A549 (cell line): Measurements from ENCODE around the gene SLC47A2. TPM values are rescaled to one million over a fixed set of nuclear protein-coding genes. Genes with fewer than 3 reads are reported as not detected.

ENCODE experiments used
- ATAC-seq, 2 experiments: fragments of 200-7000 bp in 1 of 2; fragments of >200 bp in 1 of 2; cut with Nextera tagmentation in 1 of 2; cut with Tn5 transposase in 1 of 2; 3 replicates each; pipeline versions ENCODE4 v1.8.0 to v1.9.1; 2018 to 2020; ENCODE audit warnings: mild to moderate bottlenecking in 1 of 2, moderate library complexity in 1 of 2
- CTCF ChIA-PET: fragments of 300-600 bp; sonication (Branson Sonifier 250); formaldehyde crosslinking; extraction: SDS; loops from one replicate; lab custom pipeline; 2021; ENCODE audit warnings: antibody characterized with exemption, inconsistent platforms; lab: Yijun Ruan, JAX
- POLR2A ChIA-PET: fragments of 350-600 bp; formaldehyde crosslinking; extraction: SDS; loops from one replicate; lab custom pipeline; 2021; ENCODE audit warnings: antibody characterized with exemption, inconsistent platforms; lab: Yijun Ruan, JAX
- DNase-seq, 2 experiments: peaks; one replicate each; pipeline versions ENCODE4 v3.0.0 to v3.0.0-alpha.2; 2011 to 2016; ENCODE audit warnings: low read depth in 1 of 2, low spot score in 1 of 2
- FAIRE-seq: peaks from 2 replicates; lab custom pipeline; 2011; peaks lifted over from hg19 to GRCh38; lab: Jason Lieb, UNC
- H3K27ac ChIP-seq, 2 experiments: fragments of >200 bp; sonication (Bioruptor Twin); formaldehyde crosslinking; 3 replicates each; pipeline ENCODE4 v1.5.1; 2016 to 2017
- H3K4me1 ChIP-seq: fragments of >200 bp; sonication (Bioruptor Twin); formaldehyde crosslinking; 3 replicates; pipeline ENCODE4 v1.6.1; 2016
- H3K4me2 ChIP-seq: fragments of >200 bp; sonication (Bioruptor Twin); formaldehyde crosslinking; 3 replicates; pipeline ENCODE4 v1.6.1; 2016
- H3K4me3 ChIP-seq: fragments of >200 bp; sonication (Bioruptor Twin); formaldehyde crosslinking; 3 replicates; pipeline ENCODE4 v1.5.1; 2016
- H3K9me3 ChIP-seq: fragments of >200 bp; sonication (Bioruptor Twin); formaldehyde crosslinking; 3 replicates; pipeline ENCODE4 v1.6.1; 2016
- BHLHE40 ChIP-seq: IDR thresholded peaks from 2 replicates; pipeline ENCODE4 v1.6.1; 2012; ENCODE audit warnings: low read depth, low read length, inconsistent platforms
- CHD2 ChIP-seq: fragments of 150-350 bp; IDR thresholded peaks from 2 replicates; pipeline ENCODE4 v1.6.1; 2014; ENCODE audit warnings: low read length; ENCODE audit not compliant: partially characterized antibody
- EHF ChIP-seq: fragments of 250-450 bp; sonication (Bioruptor Pico); IDR thresholded peaks from 2 replicates; pipeline ENCODE4 v1.5.0; 2020; ENCODE audit warnings: mild to moderate bottlenecking
- ELK1 ChIP-seq: fragments of 150-350 bp; IDR thresholded peaks from 2 replicates; pipeline ENCODE4 v1.6.1; 2014; ENCODE audit warnings: low read depth, mild to moderate bottlenecking, low read length
- EP300 ChIP-seq, 2 experiments: fragments of >200 bp; sonication (Bioruptor Twin); formaldehyde crosslinking; IDR thresholded peaks; 2 replicates in 1 of 2; 3 replicates in 1 of 2; pipeline ENCODE4 v1.6.1; 2016 to 2017
- ESRRA ChIP-seq: fragments of 150-350 bp; IDR thresholded peaks from 2 replicates; pipeline ENCODE4 v1.6.1; 2014; ENCODE audit warnings: mild to moderate bottlenecking, low read length, borderline replicate concordance
- GATA3 ChIP-seq: IDR thresholded peaks from 2 replicates; pipeline ENCODE4 v1.6.1; 2012; ENCODE audit warnings: borderline replicate concordance
- HDAC2 ChIP-seq: fragments of 200-600 bp; sonication (generic); IDR thresholded peaks from 2 replicates; pipeline ENCODE4 v1.6.1; 2016
- HEYL ChIP-seq: fragments of 250-450 bp; sonication (Bioruptor Pico); IDR thresholded peaks from 2 replicates; pipeline ENCODE4 v1.8.0; 2021; ENCODE audit warnings: mild to moderate bottlenecking, moderate library complexity
- HOXB5 ChIP-seq: fragments of 250-450 bp; sonication (Bioruptor Pico); IDR thresholded peaks from 2 replicates; pipeline ENCODE4 v1.5.0; 2020; ENCODE audit warnings: mild to moderate bottlenecking, moderate library complexity
- JUN ChIP-seq, 2 experiments: fragments of >200 bp; sonication (Bioruptor Twin); formaldehyde crosslinking; IDR thresholded peaks; 2 replicates in 1 of 2; 3 replicates in 1 of 2; pipeline ENCODE4 v1.6.1; 2016 to 2017
- MAFK ChIP-seq: fragments of 450-650 bp; IDR thresholded peaks from 2 replicates; pipeline ENCODE4 v1.6.1; 2014; ENCODE audit not compliant: partially characterized antibody
- MAX ChIP-seq: IDR thresholded peaks from 2 replicates; pipeline ENCODE4 v1.6.1; 2012
- MYC ChIP-seq: IDR thresholded peaks from 2 replicates; pipeline ENCODE4 v1.6.1; 2012; ENCODE audit warnings: mild to moderate bottlenecking, inconsistent platforms, low read length, improper control_type of control experiment, borderline replicate concordance
- NFE2L2 ChIP-seq: fragments of 150-350 bp; conservative IDR thresholded peaks from 2 replicates; pipeline ENCODE4 v1.6.1; 2014; ENCODE audit warnings: low read length
- NR3C1 ChIP-seq: fragments of >200 bp; sonication (Bioruptor Twin); formaldehyde crosslinking; IDR thresholded peaks from 3 replicates; pipeline ENCODE4 v1.6.1; 2017
- PBX3 ChIP-seq: IDR thresholded peaks from 2 replicates; pipeline ENCODE4 v1.6.1; 2012
- POLR2AphosphoS2 ChIP-seq: conservative IDR thresholded peaks from 2 replicates; pipeline ENCODE4 v1.6.1; 2012; ENCODE audit warnings: low read length, improper control_type of control experiment, inconsistent platforms
- RAD21 ChIP-seq, 2 experiments: fragments of >200 bp in 1 of 2; sonication (Bioruptor Twin) in 1 of 2; formaldehyde crosslinking in 1 of 2; IDR thresholded peaks in 1 of 2; conservative IDR thresholded peaks in 1 of 2; 2 replicates in 1 of 2; 3 replicates in 1 of 2; pipeline ENCODE4 v1.6.1; 2012 to 2018; ENCODE audit warnings: inconsistent platforms in 1 of 2
- RARB ChIP-seq: fragments of 250-450 bp; sonication (Bioruptor Pico); IDR thresholded peaks from 2 replicates; pipeline ENCODE4 v1.8.0; 2021; ENCODE audit warnings: mild to moderate bottlenecking, moderate library complexity
- TP53 ChIP-seq: fragments of 250-450 bp; sonication (Bioruptor Pico); IDR thresholded peaks from 2 replicates; pipeline ENCODE4 v1.5.0; 2021; ENCODE audit warnings: mild to moderate bottlenecking, moderate library complexity
- ZNF302 ChIP-seq: fragments of 250-450 bp; sonication (Bioruptor Pico); IDR thresholded peaks from 2 replicates; pipeline ENCODE4 v1.9.0; 2021; ENCODE audit warnings: inconsistent platforms, mild to moderate bottlenecking, moderate library complexity
- WGBS: methylation state at CpG from one replicate; pipeline ENCODE4 v1.1.6; 2017; ENCODE audit errors: missing lambda C conversion rate; 5-methylcytosine and 5-hydroxymethylcytosine counted together
- polyA plus RNA-seq, 4 experiments: library from polyadenylated mRNA; depleted of rRNA in 3 of 4; stranded (reverse); fragments of >200 nt; fragmentation: RNase III in 1 of 4; extraction: RNeasy Plus Mini Kit Qiagen cat#74134 plus additional on column Dnase treatment in 1 of 4; gene quantifications; 2 replicates in 3 of 4; 3 replicates in 1 of 4; pipeline ENCODE4 v1.2.3, GENCODE V29; 2011 to 2017
- TF ChIP-seq, protein P1 (sequence below): IDR thresholded peaks from 2 replicates; pipeline ENCODE4 v1.6.1; 2012; ENCODE audit warnings: low read depth, borderline replicate concordance

The SLC47A2 gene
- polyA plus RNA-seq, 2 of the 4 experiments (the other 2 are of a cell fraction): 0.13 to 0.27 TPM

DNA sequence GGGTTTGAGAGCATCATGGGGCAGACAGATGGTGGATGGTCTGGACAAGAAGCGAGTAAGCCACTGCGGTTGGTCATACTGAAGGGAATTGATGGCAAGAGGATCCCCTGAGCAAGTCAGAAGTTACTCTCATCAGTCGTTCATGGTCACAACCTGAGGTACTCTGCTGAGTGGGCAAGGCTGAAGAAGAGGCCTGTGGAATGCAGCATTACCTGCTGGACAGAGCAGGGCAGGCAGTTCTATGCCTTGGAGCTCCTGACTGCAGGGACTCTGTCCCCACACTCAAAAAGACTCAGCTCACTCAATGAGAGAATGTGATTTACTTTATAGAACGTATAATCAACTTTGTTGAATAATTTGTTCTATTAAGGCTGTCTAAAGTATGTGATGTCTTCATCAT, 39.5 kb downstream of the SLC47A2 start:
- H3K4me3 ChIP-seq: no peak overlapping the region
- DNase-seq: no peak
- H3K27ac ChIP-seq: no peak overlapping the region
- H3K9me3 ChIP-seq: peaks cover 13% of the 10 kb centered on the region; the same call in 2 of the 3 replicates
- TF ChIP-seq CHD2 (no peak), MAFK (no peak), MYC (no peak)
- CTCF ChIA-PET: interaction anchor here (0.8 to 2.1 kb wide), 4 partner anchors 16 to 90 kb away, joined by 3 to 7 read pairs (median 5); no protein-coding TSS in a partner anchor
- no peak for FAIRE-seq
- 88% methylated on average over 4 of the region's 4 CpGs for WGBS
- ATAC-seq: no peak
- POLR2A ChIA-PET: interaction anchor here (1.1 kb wide), 1 partner anchor 28 kb away, joined by 3 read pairs; the partner anchor contains the start of gene ALDH3A2
- H3K4me2 ChIP-seq: no peak overlapping the region
- peaks cover 13% of the 10 kb centered on the region for H3K4me1 ChIP-seq

DNA sequence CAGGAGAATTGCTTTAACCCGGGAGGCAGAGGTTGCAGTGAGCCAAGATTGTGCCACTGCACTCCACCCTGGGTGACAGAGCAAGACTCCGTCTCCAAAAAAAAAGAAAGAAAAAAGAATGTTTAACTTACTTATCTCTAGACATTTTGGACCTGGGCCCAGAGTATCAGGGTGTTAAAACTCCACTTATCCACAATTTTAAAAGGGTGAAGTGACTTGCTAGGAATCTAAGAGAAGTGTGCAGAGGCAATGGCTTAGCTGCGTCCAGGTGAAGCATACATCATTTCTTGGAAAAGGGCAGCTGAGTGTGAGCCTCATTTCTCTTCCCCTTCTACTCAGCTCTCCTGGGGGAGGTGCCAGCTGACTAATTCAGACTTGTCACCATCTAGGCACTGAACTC, 42.8 kb downstream of the SLC47A2 start:
- peaks cover 20% of the 10 kb centered on the region for H3K4me1 ChIP-seq
- H3K4me3 ChIP-seq: no peak overlapping the region
- ChIA-PET CTCF (interaction anchor here (1.0 to 2.6 kb wide), 7 partner anchors 10 to 139 kb away, joined by 3 to 10 read pairs (median 5); partner anchors contain the start of gene SLC47A1), POLR2A (interaction anchor here (0.6 kb wide), 1 partner anchor 27 kb away, joined by 3 read pairs; no protein-coding TSS in a partner anchor)
- ATAC-seq (no peak), FAIRE-seq (no peak), DNase-seq (no peak)
- H3K27ac ChIP-seq: no peak overlapping the region
- 93% methylated on average over 3 of the region's 3 CpGs for WGBS
- H3K9me3 ChIP-seq: peaks cover 13% of the 10 kb centered on the region; the same call in 2 of the 3 replicates
- H3K4me2 ChIP-seq: no peak overlapping the region
- TF ChIP-seq, protein P1, sequence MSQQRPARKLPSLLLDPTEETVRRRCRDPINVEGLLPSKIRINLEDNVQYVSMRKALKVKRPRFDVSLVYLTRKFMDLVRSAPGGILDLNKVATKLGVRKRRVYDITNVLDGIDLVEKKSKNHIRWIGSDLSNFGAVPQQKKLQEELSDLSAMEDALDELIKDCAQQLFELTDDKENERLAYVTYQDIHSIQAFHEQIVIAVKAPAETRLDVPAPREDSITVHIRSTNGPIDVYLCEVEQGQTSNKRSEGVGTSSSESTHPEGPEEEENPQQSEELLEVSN: no peak
- TF ChIP-seq JUN (IDR thresholded peaks at IDR 0.05) (no peak), ZNF302 (CRISPR knock-in tag) (no peak), NFE2L2 (no peak), RAD21 (conservative IDR thresholded peaks at IDR 0.05 in 1 of 2, IDR thresholded peaks at IDR 0.05 in 1 of 2) (no peak), HOXB5 (CRISPR knock-in tag) (no peak), RARB (CRISPR knock-in tag) (no peak), NR3C1 (no peak), MAX (no peak), PBX3 (no peak), ELK1 (no peak), GATA3 (no peak), HEYL (CRISPR knock-in tag) (no peak), POLR2AphosphoS2 (no peak), EP300 (IDR thresholded peaks at IDR 0.05) (no peak), HDAC2 (no peak), TP53 (CRISPR knock-in tag) (no peak), BHLHE40 (no peak), EHF (CRISPR knock-in tag) (no peak), ESRRA (no peak)
